ENCODE measurements around the gene MAGI1. TPM values are rescaled to one million over a fixed set of nuclear protein-coding genes. Genes with fewer than 3 reads are reported as not detected.
"Not testable (repeated sequence)": the region's sequence is repeated elsewhere in the genome, so short reads cannot be mapped to it uniquely, and the experiment has no call there.

MAGI1 gene
- polyA plus RNA-seq (2014; cell fraction: cytosol; rRNA removed), result 12.3 and 16.8 TPM in 2 replicates
- 14.7 and 18.7 TPM in 2 replicates for polyA plus RNA-seq (2014; cell fraction: nucleus; rRNA removed)

GRCh38 chr3:66038726-66039589, at the start of gene MAGI1:
Gene MAGI1 (minus strand): TSS chr3:66038918. CDS start chr3:66038308, 610 bp downstream.
- peak; percentile 91 for DNase-seq (ENCODE audit: low spot score)

GRCh38 chr3:66083784-66084213, 45.1 kb upstream of the MAGI1 start:
- DNase-seq (ENCODE audit: low spot score), result no peak

GRCh38 chr3:66083096-66083678, 44.5 kb upstream of the MAGI1 start:
- no peak for DNase-seq (ENCODE audit: low spot score)

GRCh38 chr3:66082679-66083078, 44.0 kb upstream of the MAGI1 start:
- no peak for DNase-seq (ENCODE audit: low spot score)

GRCh38 chr3:66080167-66080566, 41.4 kb upstream of the MAGI1 start:
- DNase-seq (ENCODE audit: low spot score), result no peak

- DNase-seq (ENCODE audit: low spot score), result no peak
Observed at GRCh38 chr3:66077973-66078372, 39.3 kb upstream of the MAGI1 start.

GRCh38 chr3:66076861-66077470, 38.2 kb upstream of the MAGI1 start:
- peak; percentile 55 for DNase-seq (ENCODE audit: low spot score)

GRCh38 chr3:66075281-66075680, 36.6 kb upstream of the MAGI1 start:
- DNase-seq (ENCODE audit: low spot score), result no peak

GRCh38 chr3:66073464-66074141, 34.9 kb upstream of the MAGI1 start:
- DNase-seq (ENCODE audit: low spot score), result no peak

GRCh38 chr3:66068255-66068654, 29.5 kb upstream of the MAGI1 start:
- no peak for DNase-seq (ENCODE audit: low spot score)

GRCh38 chr3:66066963-66067617, 28.4 kb upstream of the MAGI1 start:
- no peak for DNase-seq (ENCODE audit: low spot score)

- DNase-seq (ENCODE audit: low spot score), result no peak
Observed at GRCh38 chr3:66055289-66055688, 16.6 kb upstream of the MAGI1 start.

- no peak for DNase-seq (ENCODE audit: low spot score)
Observed at GRCh38 chr3:66053550-66054094, 14.9 kb upstream of the MAGI1 start.

- DNase-seq (ENCODE audit: low spot score), result no peak
Observed at GRCh38 chr3:66052721-66053549, 14.2 kb upstream of the MAGI1 start.

GRCh38 chr3:66050821-66051220, 12.1 kb upstream of the MAGI1 start:
- no peak for DNase-seq (ENCODE audit: low spot score)

GRCh38 chr3:66048051-66048395, 9.3 kb upstream of the MAGI1 start:
- DNase-seq (ENCODE audit: low spot score), result no peak

GRCh38 chr3:66047311-66048050, 8.8 kb upstream of the MAGI1 start:
- DNase-seq (ENCODE audit: low spot score), result no peak

- not testable (repeated sequence) for DNase-seq (ENCODE audit: low spot score)
Observed at GRCh38 chr3:66046321-66046720, 7.6 kb upstream of the MAGI1 start.

- DNase-seq (ENCODE audit: low spot score), result no peak
Observed at GRCh38 chr3:66041828-66042227, 3.1 kb upstream of the MAGI1 start.
